K562 (cell line): ENCODE results near the gene TSTD1. TPM values are rescaled to one million over a fixed set of nuclear protein-coding genes. Genes with fewer than 3 reads are reported as not detected.

Source experiments
- ASH1L ChIP-seq: fragments of 450-650 bp; IDR thresholded peaks from 2 replicates; pipeline ENCODE4 v1.6.1; 2018; ENCODE audit warnings: borderline replicate concordance, mild to moderate bottlenecking, low read depth; ENCODE audit not compliant: partially characterized antibody
- CBFB ChIP-seq: sonication (generic); formaldehyde crosslinking; IDR thresholded peaks from 2 replicates; pipeline ENCODE4 v1.4.0; 2020; ENCODE audit warnings: mild to moderate bottlenecking, missing genetic modification reagents
- DDX20 ChIP-seq: fragments of 450-650 bp; IDR thresholded peaks from 2 replicates; pipeline ENCODE4 v1.6.1; 2016; ENCODE audit warnings: missing genetic modification characterization, low read depth, mild to moderate bottlenecking, missing compliant biosample characterization, moderate library complexity
- HDAC8 ChIP-seq: fragments of 450-650 bp; IDR thresholded peaks from 2 replicates; pipeline ENCODE4 v1.6.1; 2016; ENCODE audit warnings: mild to moderate bottlenecking, missing genetic modification characterization, moderate library complexity, missing compliant biosample characterization
- NFE2L1 ChIP-seq: fragments of 450-650 bp; IDR thresholded peaks from 2 replicates; pipeline ENCODE4 v1.6.1; 2016; ENCODE audit warnings: missing genetic modification characterization, low read depth, mild to moderate bottlenecking, missing compliant biosample characterization, moderate library complexity, borderline replicate concordance
- NUFIP1 ChIP-seq: fragments of 450-650 bp; IDR thresholded peaks from 2 replicates; pipeline ENCODE4 v1.6.1; 2018; ENCODE audit not compliant: partially characterized antibody
- PHB2 ChIP-seq: fragments of 450-650 bp; IDR thresholded peaks from 2 replicates; pipeline ENCODE4 v1.6.1; 2017; ENCODE audit warnings: low read depth
- POU5F1 ChIP-seq: fragments of 150-350 bp; IDR thresholded peaks from 2 replicates; pipeline ENCODE4 v1.6.1; 2014; ENCODE audit warnings: borderline replicate concordance, low read length, low read depth, mild to moderate bottlenecking; ENCODE audit not compliant: partially characterized antibody
- RBBP5 ChIP-seq: fragments of 200-600 bp; sonication (generic); IDR thresholded peaks from 2 replicates; pipeline ENCODE4 v1.6.1; 2012; ENCODE audit warnings: borderline replicate concordance, mild to moderate bottlenecking, low read length, control low read depth, inconsistent platforms; ENCODE audit not compliant: insufficient read depth, poor library complexity, severe bottlenecking
- SAP30 ChIP-seq: fragments of 200-600 bp; sonication (generic); IDR thresholded peaks from 2 replicates; pipeline ENCODE4 v1.6.1; 2012; ENCODE audit warnings: borderline replicate concordance, low read depth, mild to moderate bottlenecking, moderate library complexity, low read length, control low read depth, inconsistent platforms; ENCODE audit not compliant: insufficient read depth, poor library complexity, severe bottlenecking
- SMARCC2 ChIP-seq: fragments of 450-650 bp; IDR thresholded peaks from 2 replicates; pipeline ENCODE4 v1.6.1; 2017; ENCODE audit warnings: antibody characterized with exemption, moderate library complexity, mild to moderate bottlenecking, low read depth
- SNRNP70 ChIP-seq: fragments of 200-400 bp; formaldehyde crosslinking; optimal IDR thresholded peaks from 2 replicates; pipeline ENCODE3; 2017; ENCODE audit warnings: low read depth, low read length
- TAF1 ChIP-seq: IDR thresholded peaks from 2 replicates; pipeline ENCODE4 v1.6.1; 2011; ENCODE audit warnings: mild to moderate bottlenecking, low read length, moderate library complexity; ENCODE audit not compliant: insufficient read depth, control insufficient read depth, severe bottlenecking; ENCODE audit errors: extremely low read depth
- ZBTB2 ChIP-seq: fragments of 450-650 bp; IDR thresholded peaks from 2 replicates; pipeline ENCODE4 v1.6.1; 2016; ENCODE audit warnings: antibody characterized with exemption
- ZBTB33 ChIP-seq: sonication (generic); formaldehyde crosslinking; IDR thresholded peaks from 2 replicates; pipeline ENCODE4 v1.8.1; 2023; ENCODE audit warnings: mild to moderate bottlenecking, missing genetic modification reagents
- ZKSCAN8 ChIP-seq: fragments of 200-800 bp; sonication (Bioruptor generic); IDR thresholded peaks from 2 replicates; pipeline ENCODE4 v1.6.1; 2016; ENCODE audit warnings: missing genetic modification characterization, missing compliant biosample characterization
- ZNF165 ChIP-seq: fragments of 250-450 bp; sonication (Bioruptor Pico); IDR thresholded peaks from 2 replicates; pipeline ENCODE4 v1.4.0; 2020; ENCODE audit warnings: borderline replicate concordance
- ZNF212 ChIP-seq: fragments of 450-650 bp; formaldehyde crosslinking; IDR thresholded peaks from 2 replicates; pipeline ENCODE4 v1.4.0; 2020; ENCODE audit warnings: mild to moderate bottlenecking
- ZNF324 ChIP-seq: fragments of 250-450 bp; sonication (Bioruptor Pico); IDR thresholded peaks from 2 replicates; pipeline ENCODE4 v1.4.0; 2020; ENCODE audit warnings: mild to moderate bottlenecking
- ZNF347 ChIP-seq: fragments of 450-650 bp; formaldehyde crosslinking; IDR thresholded peaks from 2 replicates; pipeline ENCODE4 v1.4.0; 2020; ENCODE audit warnings: low read depth, mild to moderate bottlenecking, moderate library complexity
- ZNF445 ChIP-seq: fragments of 250-450 bp; sonication (Bioruptor Pico); IDR thresholded peaks from 2 replicates; pipeline ENCODE4 v1.4.0; 2020; ENCODE audit warnings: low read depth, mild to moderate bottlenecking, moderate library complexity
- ZNF512 ChIP-seq: IDR thresholded peaks from 2 replicates; pipeline ENCODE4 v1.6.1; 2016; ENCODE audit warnings: missing genetic modification characterization, missing compliant biosample characterization
- ZSCAN29 ChIP-seq: fragments of 450-650 bp; IDR thresholded peaks from 2 replicates; pipeline ENCODE4 v1.6.1; 2017
- polyA plus RNA-seq, 8 experiments: library from polyadenylated mRNA; depleted of rRNA in 4 of 8; stranded (reverse) in 5 of 8; unstranded in 3 of 8; fragments of >200 nt; fragmentation: Nextera tagmentation in 2 of 8; fragmentation: Illumina TruSeq in 1 of 8; extraction: Ambion mirVana in 2 of 8; extraction: Trizol in 1 of 8; gene quantifications; 2 replicates each; pipeline versions ENCODE4 v1.2.1 to v1.2.3, GENCODE V29; 2011 to 2014; ENCODE audit warnings: inconsistent platforms in 1 of 8, missing spikeins in 1 of 8
- total RNA-seq, 7 experiments: library from RNA; depleted of rRNA in 6 of 7; stranded (reverse); fragments of >200 nt in 6 of 7; fragmentation: Illumina TruSeq in 2 of 7; extraction: Trizol in 2 of 7; gene quantifications; 2 replicates each; pipeline versions ENCODE4 v1.2.1 to v1.2.3, GENCODE V29; 2011 to 2021; ENCODE audit warnings: low replicate concordance in 1 of 7

Gene TSTD1
- total and polyA plus RNA-seq, 9 of the 15 experiments (the other 6 are each of a cell fraction or from before 2014, with no cell fraction given), result 0.23 to 0.53 TPM; not detected in 7

- TF ChIP-seq ZNF512 (tag), result no peak
- TF ChIP-seq ZNF445 (CRISPR knock-in tag), result no peak
- TF ChIP-seq SAP30, result peak; percentile 38
- TF ChIP-seq HDAC8 (tag), result no peak
- no peak for TF ChIP-seq ZBTB2
- no peak for TF ChIP-seq NFE2L1 (tag)
- no peak for TF ChIP-seq SNRNP70
- no peak for TF ChIP-seq DDX20 (tag)
- TF ChIP-seq CBFB (CRISPR knock-in tag), result no peak
- no peak for TF ChIP-seq ZNF347 (CRISPR knock-in tag)
- TF ChIP-seq POU5F1, result no peak
- TF ChIP-seq ZKSCAN8, result no peak
- no peak for TF ChIP-seq PHB2
- no peak for TF ChIP-seq TAF1
- no peak for TF ChIP-seq ZBTB33 (CRISPR knock-in tag)
- no peak for TF ChIP-seq SMARCC2
- no peak for TF ChIP-seq ZNF324 (CRISPR knock-in tag)
- no peak for TF ChIP-seq NUFIP1
- TF ChIP-seq ZNF165 (CRISPR knock-in tag), result 0 out of 2 replicates have a peak, but pooled peaks have one; percentile 64
- peak; percentile 59 for TF ChIP-seq RBBP5
- TF ChIP-seq ASH1L, result no peak
- no peak for TF ChIP-seq ZNF212
- TF ChIP-seq ZSCAN29, result no peak; the same call in 1 of the 2 replicates
These were observed 6.4 kb upstream of the TSTD1 start (continued) for GRCh38 chr1:161044908-161045735.
